PC-9 (cell line): ENCODE data around the gene NET1.

Source experiments
- CTCF ChIP-seq: fragments of 200-600 bp; sonication (generic); conservative IDR thresholded peaks from 2 replicates; pipeline ENCODE4 v1.6.1; 2017; ENCODE audit warnings: mixed run types, antibody characterized with exemption, mild to moderate bottlenecking, moderate library complexity
- EZH2 ChIP-seq: fragments of 200-600 bp; sonication (generic); IDR thresholded peaks from 2 replicates; pipeline ENCODE4 v1.8.0; 2017; ENCODE audit warnings: antibody characterized with exemption, low read depth

- TF ChIP-seq CTCF (no peak), EZH2 (no peak)
Observed at GRCh38 chr10:5469353-5470061, 57.1 kb downstream of the NET1 start.
